Thyroid gland (tissue), 4 donors: ENCODE results near the gene STX2. TPM values are rescaled to one million over a fixed set of nuclear protein-coding genes. Genes with fewer than 3 reads are reported as not detected.

ENCODE experiments used
- DNase-seq, 2 donors: peaks; one replicate each; pipeline ENCODE4 v3.0.0-alpha.2; 2019
- H3K27ac ChIP-seq, 3 donors: fragments of 200-600 bp; sonication (generic); 1 replicate in 2 of 3; 2 replicates in 1 of 3; pipeline ENCODE4 v1.5.1; 2016 to 2019; ENCODE audit warnings: mild to moderate bottlenecking in 1 of 3, moderate library complexity in 1 of 3
- H3K27me3 ChIP-seq: fragments of 200-600 bp; sonication (generic); one replicate; pipeline ENCODE4 v1.5.1; 2019
- H3K36me3 ChIP-seq, 2 donors: fragments of 200-600 bp; sonication (generic); one replicate each; pipeline ENCODE4 v1.5.1; 2016 to 2019
- H3K4me1 ChIP-seq, 2 donors: fragments of 200-600 bp; sonication (generic); one replicate each; pipeline ENCODE4 v1.5.1; 2017 to 2019
- H3K4me3 ChIP-seq, 3 donors: fragments of 200-600 bp; sonication (generic); replicated peaks in 1 of 3; 1 replicate in 2 of 3; 2 replicates in 1 of 3; pipeline ENCODE4 v1.5.1; 2016; ENCODE audit warnings: mild to moderate bottlenecking in 1 of 3
- H3K9me3 ChIP-seq: fragments of 200-600 bp; sonication (generic); one replicate; pipeline ENCODE4 v1.5.1; 2017
- POLR2A ChIP-seq, 2 donors: fragments of 450-650 bp; IDR thresholded peaks; one replicate each; pipeline ENCODE4 v1.6.1; 2017; ENCODE audit warnings: antibody characterized with exemption in 2 of 2, mild to moderate bottlenecking in 2 of 2, moderate library complexity in 1 of 2
- WGBS, 2 donors: methylation state at CpG; one replicate each; pipeline ENCODE4 v1.1.5; 2017; 5-methylcytosine and 5-hydroxymethylcytosine counted together
- intact Hi-C: fragments of 100-400 bp; cut with DNase I; formaldehyde crosslinking; loops from one replicate; pipeline ENCODE4 v1.15.1; 2023
- total RNA-seq, 4 donors: library from RNA; depleted of rRNA; stranded (reverse); fragments of >200 nt; gene quantifications; one replicate each; pipeline ENCODE4 v1.2.3, GENCODE V29; 2016
- TF ChIP-seq, protein P1 (sequence below), 6 experiments: fragments of 200-600 bp in 3 of 6; fragments of 450-650 bp in 3 of 6; sonication (generic) in 3 of 6; IDR thresholded peaks; one replicate each; pipeline ENCODE4 v1.5.1; 2016 to 2019; ENCODE audit warnings: antibody characterized with exemption in 6 of 6, mild to moderate bottlenecking in 2 of 6, inconsistent platforms in 1 of 6, moderate library complexity in 1 of 6

The STX2 gene
- total RNA-seq, 4 donors from 2014 or later = 18.0 to 43.0 (median 26.1) TPM

DNA sequence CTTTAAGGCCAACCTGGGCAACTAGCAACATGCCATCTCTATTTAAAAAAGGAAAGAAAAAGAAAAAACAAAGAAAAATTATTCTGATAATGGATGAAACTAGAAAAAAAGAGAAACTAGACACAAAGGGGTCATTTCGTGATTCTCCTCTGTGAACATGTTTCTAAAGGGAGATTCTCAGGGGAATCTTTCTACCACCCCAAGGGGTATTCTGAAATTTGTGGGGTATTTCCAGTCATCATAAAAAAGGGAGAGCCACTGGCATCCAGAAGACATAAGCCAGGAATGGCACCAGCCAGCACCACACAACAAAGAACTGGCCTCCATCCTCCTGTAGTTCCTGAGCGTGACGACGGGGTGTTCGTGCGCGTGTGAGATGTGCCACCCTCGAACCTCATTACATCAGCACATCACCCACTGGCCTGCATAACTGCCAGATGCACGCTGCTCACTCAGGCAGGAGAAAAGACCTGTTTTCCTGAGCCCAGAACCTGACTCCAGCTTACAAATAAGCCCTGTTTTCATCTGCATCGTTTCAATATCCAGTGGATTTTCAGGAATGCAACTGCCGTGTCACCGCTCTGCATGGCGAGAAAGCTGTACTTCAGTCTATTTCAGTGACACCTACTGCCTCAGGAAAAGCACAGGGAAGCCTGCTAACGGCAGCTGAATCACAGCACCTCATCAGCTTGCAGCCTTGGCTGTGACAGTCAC is 23.9 kb downstream of the STX2 start:
- Histone ChIP-seq H3K4me1 (peaks cover 0 to 9% of the 10 kb centered on the region in 2 donors), H3K27ac (no peak overlapping the region), H3K36me3 (peaks cover 0 to 3% of the 10 kb centered on the region in 2 donors), H3K4me3 (no peak overlapping the region), H3K27me3 (no peaks in the 10 kb centered on the region), H3K9me3 (no peaks in the 10 kb centered on the region)
- TF ChIP-seq, protein P1, sequence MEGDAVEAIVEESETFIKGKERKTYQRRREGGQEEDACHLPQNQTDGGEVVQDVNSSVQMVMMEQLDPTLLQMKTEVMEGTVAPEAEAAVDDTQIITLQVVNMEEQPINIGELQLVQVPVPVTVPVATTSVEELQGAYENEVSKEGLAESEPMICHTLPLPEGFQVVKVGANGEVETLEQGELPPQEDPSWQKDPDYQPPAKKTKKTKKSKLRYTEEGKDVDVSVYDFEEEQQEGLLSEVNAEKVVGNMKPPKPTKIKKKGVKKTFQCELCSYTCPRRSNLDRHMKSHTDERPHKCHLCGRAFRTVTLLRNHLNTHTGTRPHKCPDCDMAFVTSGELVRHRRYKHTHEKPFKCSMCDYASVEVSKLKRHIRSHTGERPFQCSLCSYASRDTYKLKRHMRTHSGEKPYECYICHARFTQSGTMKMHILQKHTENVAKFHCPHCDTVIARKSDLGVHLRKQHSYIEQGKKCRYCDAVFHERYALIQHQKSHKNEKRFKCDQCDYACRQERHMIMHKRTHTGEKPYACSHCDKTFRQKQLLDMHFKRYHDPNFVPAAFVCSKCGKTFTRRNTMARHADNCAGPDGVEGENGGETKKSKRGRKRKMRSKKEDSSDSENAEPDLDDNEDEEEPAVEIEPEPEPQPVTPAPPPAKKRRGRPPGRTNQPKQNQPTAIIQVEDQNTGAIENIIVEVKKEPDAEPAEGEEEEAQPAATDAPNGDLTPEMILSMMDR (IDR thresholded peaks at IDR 0.05) = no peak
- TF ChIP-seq POLR2A (IDR thresholded peaks at IDR 0.05) = no peak
- 93 to 96% methylated on average over 14 of the region's 14 CpGs for WGBS, 2 donors
- DNase-seq = no peak
- intact Hi-C loops = no loop called here

DNA sequence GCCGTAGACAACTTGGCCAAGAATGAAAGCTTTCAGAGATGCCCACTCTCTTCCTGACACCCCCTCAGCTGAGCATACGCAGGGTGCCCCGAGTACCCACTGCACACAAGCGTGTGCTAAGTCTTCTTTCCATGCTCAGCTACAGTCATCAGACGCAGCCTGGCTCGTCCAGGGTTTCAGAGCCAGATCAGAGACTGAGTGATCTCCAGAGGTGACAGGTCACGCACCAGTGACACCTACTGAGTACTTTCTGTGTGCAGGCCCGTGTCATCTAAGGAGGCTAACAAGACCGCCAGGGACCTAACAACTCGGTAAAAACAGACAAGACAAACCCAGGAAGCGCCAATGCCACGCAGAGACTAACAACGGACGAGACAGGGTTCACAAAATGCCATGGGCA is 25.1 kb downstream of the STX2 start:
- DNase-seq = no peak
- Histone ChIP-seq H3K4me3 (no peak overlapping the region), H3K36me3 (peaks cover 0 to 3% of the 10 kb centered on the region in 2 donors), H3K9me3 (no peaks in the 10 kb centered on the region), H3K4me1 (peaks cover 0 to 4% of the 10 kb centered on the region in 2 donors), H3K27me3 (no peaks in the 10 kb centered on the region), H3K27ac (no peak overlapping the region)
- intact Hi-C loops = no loop called here
- WGBS, 2 donors = 85 to 91% methylated on average over 14 of the region's 14 CpGs
- TF ChIP-seq, protein P1 (IDR thresholded peaks at IDR 0.05) = no peak
- TF ChIP-seq POLR2A (IDR thresholded peaks at IDR 0.05) = no peak

DNA sequence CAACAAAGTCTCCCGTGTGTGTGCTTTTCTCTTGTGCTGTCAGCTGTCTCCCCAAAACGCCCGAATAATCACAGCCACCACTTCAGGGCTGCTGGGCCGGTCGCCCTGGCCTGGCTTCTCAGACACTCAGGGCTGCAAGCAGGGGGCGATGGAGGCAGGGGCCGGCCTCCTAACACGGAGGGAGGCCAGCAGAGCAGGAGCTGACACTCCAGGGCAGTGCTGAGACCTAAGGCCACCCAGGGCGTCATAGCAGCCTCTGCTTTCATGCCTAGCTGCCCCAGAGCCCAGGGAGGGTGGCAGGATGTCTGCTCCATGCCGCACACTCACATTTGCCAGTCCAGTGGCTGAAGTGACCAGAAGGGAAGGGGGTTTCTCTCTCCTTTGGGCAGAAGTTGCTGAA is 25.6 kb downstream of the STX2 start:
- H3K4me3 ChIP-seq = no peak overlapping the region
- H3K36me3 ChIP-seq = peaks cover 0 to 3% of the 10 kb centered on the region in 2 donors
- no peaks in the 10 kb centered on the region for H3K27me3 ChIP-seq
- no peak for DNase-seq
- H3K9me3 ChIP-seq = no peaks in the 10 kb centered on the region
- no peak overlapping the region for H3K27ac ChIP-seq
- intact Hi-C loops = no loop called here
- TF ChIP-seq, protein P1 (IDR thresholded peaks at IDR 0.05) = no peak
- TF ChIP-seq POLR2A (IDR thresholded peaks at IDR 0.05) = no peak
- 83 to 86% methylated on average over 9 to 10 of the region's 10 CpGs for WGBS, 2 donors
- H3K4me1 ChIP-seq = peaks cover 0 to 3% of the 10 kb centered on the region in 2 donors

DNA sequence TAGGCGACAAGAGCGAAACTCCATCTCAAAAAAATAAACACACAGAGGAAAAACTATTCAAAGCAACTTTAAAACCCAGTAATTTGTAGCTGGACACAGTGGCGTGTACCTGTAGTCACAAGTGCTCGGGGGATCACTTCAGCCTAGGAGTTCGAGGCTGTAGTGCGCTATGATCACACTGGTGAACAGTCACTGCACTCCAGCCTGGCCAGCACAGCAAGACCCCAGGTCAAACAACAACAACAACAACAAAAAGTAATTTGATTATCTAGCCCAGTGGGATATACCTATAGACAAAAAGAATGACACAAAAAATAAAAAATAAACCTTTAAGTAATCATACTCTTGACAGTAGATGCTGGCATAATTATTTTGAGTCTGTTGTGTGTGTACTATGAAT is 29.3 kb downstream of the STX2 start:
- TF ChIP-seq, protein P1 (IDR thresholded peaks at IDR 0.05) = no peak
- TF ChIP-seq POLR2A (IDR thresholded peaks at IDR 0.05) = no peak
- no peaks in the 10 kb centered on the region for H3K4me1 ChIP-seq
- peaks cover 13 to 28% of the 10 kb centered on the region in 2 donors for H3K36me3 ChIP-seq
- H3K9me3 ChIP-seq = no peaks in the 10 kb centered on the region
- intact Hi-C loops = no loop called here
- no peak overlapping the region for H3K27ac ChIP-seq
- DNase-seq = no peak
- 81 to 90% methylated on average over 6 of the region's 6 CpGs for WGBS, 2 donors
- no peaks in the 10 kb centered on the region for H3K27me3 ChIP-seq
- no peak overlapping the region for H3K4me3 ChIP-seq

DNA sequence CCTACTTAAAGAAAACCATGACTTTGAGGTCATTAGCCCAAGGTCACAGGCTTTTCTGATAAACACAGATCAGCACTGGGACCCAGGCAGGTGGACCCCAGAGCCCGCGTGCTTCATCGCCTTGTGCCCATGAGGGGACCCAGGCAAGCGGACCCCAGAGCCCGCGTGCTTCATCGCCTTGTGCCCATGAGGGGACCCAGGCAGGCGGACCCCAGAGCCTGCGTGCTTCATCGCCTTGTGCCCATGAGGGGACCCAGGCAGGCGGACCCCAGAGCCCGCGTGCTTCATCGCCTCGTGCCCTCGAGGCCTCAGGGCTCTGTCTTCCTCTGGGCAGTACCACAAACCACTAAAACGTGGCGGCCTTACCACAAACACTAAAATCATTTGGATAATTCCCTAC is 31.7 kb downstream of the STX2 start:
- H3K4me1 ChIP-seq = no peaks in the 10 kb centered on the region
- TF ChIP-seq, protein P1 (IDR thresholded peaks at IDR 0.05) = no peak
- 91 to 93% methylated on average over 12 to 17 of the region's 18 CpGs for WGBS, 2 donors
- H3K27ac ChIP-seq = no peak overlapping the region
- no peaks in the 10 kb centered on the region for H3K9me3 ChIP-seq
- H3K36me3 ChIP-seq = peaks cover 13 to 36% of the 10 kb centered on the region in 2 donors
- no peaks in the 10 kb centered on the region for H3K27me3 ChIP-seq
- no peak overlapping the region for H3K4me3 ChIP-seq
- DNase-seq = no peak
- intact Hi-C loops = no loop called here
